ENCODE results near the gene SPRR2D. TPM values are rescaled to one million over a fixed set of nuclear protein-coding genes. Genes with fewer than 3 reads are reported as not detected.
"Not testable (repeated sequence)": the region's sequence is repeated elsewhere in the genome, so short reads cannot be mapped to it uniquely, and the experiment has no call there.

SPRR2D gene
- polyA plus RNA-seq, 1 donor (not counting 4 experiments of a cell fraction or from before 2014, with no cell fraction given) = 6.6 TPM

GRCh38 chr1:153023109-153023508 lies 17.8 kb downstream of the SPRR2D start:
- Histone ChIP-seq H3K79me2 (ENCODE audit: control insufficient read depth, insufficient read depth, low read length) (no peaks in the 10 kb centered on the region), H3K27me3 (ENCODE audit: control insufficient read depth, extremely low read depth, insufficient read depth, low read length) (no peaks in the 10 kb centered on the region), H3K27ac (ENCODE audit: control insufficient read depth, insufficient read depth, low read length) (no peak overlapping the region), H2AFZ (ENCODE audit: control insufficient read depth, low read length) (no peak overlapping the region), H3K36me3 (ENCODE audit: control insufficient read depth in 2 of 2, extremely low read depth in 1 of 2, insufficient read depth in 2 of 2, low read length in 2 of 2) (no peaks in the 10 kb centered on the region), H3K4me3 (ENCODE audit: control insufficient read depth in 2 of 3, extremely low read depth in 1 of 3, insufficient read depth in 2 of 3, low read depth in 1 of 3, low read length in 3 of 3) (no peak overlapping the region), H4K20me1 (ENCODE audit: control insufficient read depth, extremely low read depth, insufficient read depth, low read length) (no peaks in the 10 kb centered on the region), H3K9ac (ENCODE audit: control insufficient read depth, extremely low read depth, insufficient read depth, low read length) (no peak overlapping the region), H3K4me2 (ENCODE audit: control insufficient read depth, extremely low read depth, insufficient read depth, low read depth, low read length) (no peak overlapping the region), H3K4me1 (ENCODE audit: control insufficient read depth, extremely low read depth, insufficient read depth, low read length) (peaks cover 11% of the 10 kb centered on the region), H3K9me1 (ENCODE audit: control insufficient read depth, extremely low read depth, insufficient read depth, low read length) (no peaks in the 10 kb centered on the region), H3K9me3 (ENCODE audit: control insufficient read depth, low read depth, low read length) (no peaks in the 10 kb centered on the region)
- DNase-seq (ENCODE audit: low read depth, low spot score) (no peak), FAIRE-seq (no peak)
- TF ChIP-seq, protein P1, sequence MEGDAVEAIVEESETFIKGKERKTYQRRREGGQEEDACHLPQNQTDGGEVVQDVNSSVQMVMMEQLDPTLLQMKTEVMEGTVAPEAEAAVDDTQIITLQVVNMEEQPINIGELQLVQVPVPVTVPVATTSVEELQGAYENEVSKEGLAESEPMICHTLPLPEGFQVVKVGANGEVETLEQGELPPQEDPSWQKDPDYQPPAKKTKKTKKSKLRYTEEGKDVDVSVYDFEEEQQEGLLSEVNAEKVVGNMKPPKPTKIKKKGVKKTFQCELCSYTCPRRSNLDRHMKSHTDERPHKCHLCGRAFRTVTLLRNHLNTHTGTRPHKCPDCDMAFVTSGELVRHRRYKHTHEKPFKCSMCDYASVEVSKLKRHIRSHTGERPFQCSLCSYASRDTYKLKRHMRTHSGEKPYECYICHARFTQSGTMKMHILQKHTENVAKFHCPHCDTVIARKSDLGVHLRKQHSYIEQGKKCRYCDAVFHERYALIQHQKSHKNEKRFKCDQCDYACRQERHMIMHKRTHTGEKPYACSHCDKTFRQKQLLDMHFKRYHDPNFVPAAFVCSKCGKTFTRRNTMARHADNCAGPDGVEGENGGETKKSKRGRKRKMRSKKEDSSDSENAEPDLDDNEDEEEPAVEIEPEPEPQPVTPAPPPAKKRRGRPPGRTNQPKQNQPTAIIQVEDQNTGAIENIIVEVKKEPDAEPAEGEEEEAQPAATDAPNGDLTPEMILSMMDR (optimal IDR thresholded peaks at IDR 0.05 in 1 of 3, IDR thresholded peaks at IDR 0.05 in 1 of 3, conservative IDR thresholded peaks at IDR 0.05 in 1 of 3; ENCODE audit: extremely low read depth in 1 of 3, insufficient read depth in 2 of 3, low read length in 3 of 3) = no peak
- TF ChIP-seq EZH2 (IDR thresholded peaks at IDR 0.05; ENCODE audit: low read length) = no peak
- dilution Hi-C loops (cut with MboI; ENCODE audit: extremely low pct_ligation_motif_present, low sequenced_read_pairs) = no loop called here

DNA sequence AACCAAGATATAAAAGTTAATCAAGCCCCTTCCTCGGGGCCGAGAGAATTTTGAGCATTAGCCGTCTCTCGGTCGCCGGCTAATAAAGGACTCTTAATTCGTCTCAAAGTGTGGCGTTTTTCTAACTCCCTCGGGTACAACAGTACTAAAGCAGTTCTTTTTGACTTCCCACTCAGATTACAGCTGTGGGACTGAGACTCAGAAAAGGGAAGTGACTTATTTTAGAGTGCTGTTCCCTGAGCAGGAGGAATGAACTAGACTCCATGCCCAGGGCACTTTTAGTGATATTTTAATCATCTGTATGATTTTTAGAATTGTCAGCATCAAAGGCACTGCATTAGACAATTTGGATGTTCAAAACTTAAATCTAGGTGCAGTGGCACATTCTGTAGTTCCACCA lies 18.6 kb downstream of the SPRR2D start:
- H3K4me3 ChIP-seq (ENCODE audit: control insufficient read depth in 2 of 3, extremely low read depth in 1 of 3, insufficient read depth in 2 of 3, low read depth in 1 of 3, low read length in 3 of 3); H3K27me3 ChIP-seq (ENCODE audit: control insufficient read depth, extremely low read depth, insufficient read depth, low read length); FAIRE-seq; H3K9ac ChIP-seq (ENCODE audit: control insufficient read depth, extremely low read depth, insufficient read depth, low read length); H3K4me2 ChIP-seq (ENCODE audit: control insufficient read depth, extremely low read depth, insufficient read depth, low read depth, low read length); H3K27ac ChIP-seq (ENCODE audit: control insufficient read depth, insufficient read depth, low read length); H3K36me3 ChIP-seq (ENCODE audit: control insufficient read depth in 2 of 2, extremely low read depth in 1 of 2, insufficient read depth in 2 of 2, low read length in 2 of 2); H2AFZ ChIP-seq (ENCODE audit: control insufficient read depth, low read length); H3K79me2 ChIP-seq (ENCODE audit: control insufficient read depth, insufficient read depth, low read length); H4K20me1 ChIP-seq (ENCODE audit: control insufficient read depth, extremely low read depth, insufficient read depth, low read length); DNase-seq (ENCODE audit: low read depth, low spot score); dilution Hi-C loops (cut with MboI; ENCODE audit: extremely low pct_ligation_motif_present, low sequenced_read_pairs); H3K9me3 ChIP-seq (ENCODE audit: control insufficient read depth, low read depth, low read length); H3K9me1 ChIP-seq (ENCODE audit: control insufficient read depth, extremely low read depth, insufficient read depth, low read length): not testable (repeated sequence)
- H3K4me1 ChIP-seq (ENCODE audit: control insufficient read depth, extremely low read depth, insufficient read depth, low read length) = peaks cover 11% of the 10 kb centered on the region

GRCh38 chr1:153021829-153022228 lies 19.1 kb downstream of the SPRR2D start:
- dilution Hi-C loops (cut with MboI; ENCODE audit: extremely low pct_ligation_motif_present, low sequenced_read_pairs); H3K36me3 ChIP-seq (ENCODE audit: control insufficient read depth in 2 of 2, extremely low read depth in 1 of 2, insufficient read depth in 2 of 2, low read length in 2 of 2); H3K9me1 ChIP-seq (ENCODE audit: control insufficient read depth, extremely low read depth, insufficient read depth, low read length); H3K4me2 ChIP-seq (ENCODE audit: control insufficient read depth, extremely low read depth, insufficient read depth, low read depth, low read length); H3K79me2 ChIP-seq (ENCODE audit: control insufficient read depth, insufficient read depth, low read length); H3K9ac ChIP-seq (ENCODE audit: control insufficient read depth, extremely low read depth, insufficient read depth, low read length); H3K4me3 ChIP-seq (ENCODE audit: control insufficient read depth in 2 of 3, extremely low read depth in 1 of 3, insufficient read depth in 2 of 3, low read depth in 1 of 3, low read length in 3 of 3); H2AFZ ChIP-seq (ENCODE audit: control insufficient read depth, low read length); DNase-seq (ENCODE audit: low read depth, low spot score); H3K9me3 ChIP-seq (ENCODE audit: control insufficient read depth, low read depth, low read length); H4K20me1 ChIP-seq (ENCODE audit: control insufficient read depth, extremely low read depth, insufficient read depth, low read length); FAIRE-seq; H3K27ac ChIP-seq (ENCODE audit: control insufficient read depth, insufficient read depth, low read length); H3K27me3 ChIP-seq (ENCODE audit: control insufficient read depth, extremely low read depth, insufficient read depth, low read length): not testable (repeated sequence)
- H3K4me1 ChIP-seq (ENCODE audit: control insufficient read depth, extremely low read depth, insufficient read depth, low read length) = peaks cover 11% of the 10 kb centered on the region

GRCh38 chr1:153011235-153011758 lies 29.6 kb downstream of the SPRR2D start:
- H3K27me3 ChIP-seq (ENCODE audit: control insufficient read depth, extremely low read depth, insufficient read depth, low read length); DNase-seq (ENCODE audit: low read depth, low spot score); H3K9ac ChIP-seq (ENCODE audit: control insufficient read depth, extremely low read depth, insufficient read depth, low read length); H3K79me2 ChIP-seq (ENCODE audit: control insufficient read depth, insufficient read depth, low read length); H3K4me1 ChIP-seq (ENCODE audit: control insufficient read depth, extremely low read depth, insufficient read depth, low read length); H3K27ac ChIP-seq (ENCODE audit: control insufficient read depth, insufficient read depth, low read length); dilution Hi-C loops (cut with MboI; ENCODE audit: extremely low pct_ligation_motif_present, low sequenced_read_pairs); H3K4me3 ChIP-seq (ENCODE audit: control insufficient read depth in 2 of 3, extremely low read depth in 1 of 3, insufficient read depth in 2 of 3, low read depth in 1 of 3, low read length in 3 of 3); H2AFZ ChIP-seq (ENCODE audit: control insufficient read depth, low read length); H3K4me2 ChIP-seq (ENCODE audit: control insufficient read depth, extremely low read depth, insufficient read depth, low read depth, low read length); H3K36me3 ChIP-seq (ENCODE audit: control insufficient read depth in 2 of 2, extremely low read depth in 1 of 2, insufficient read depth in 2 of 2, low read length in 2 of 2); H3K9me1 ChIP-seq (ENCODE audit: control insufficient read depth, extremely low read depth, insufficient read depth, low read length); H3K9me3 ChIP-seq (ENCODE audit: control insufficient read depth, low read depth, low read length); FAIRE-seq; H4K20me1 ChIP-seq (ENCODE audit: control insufficient read depth, extremely low read depth, insufficient read depth, low read length): not testable (repeated sequence)
